Keratinocyte (primary cell): Measurements from ENCODE around the gene COMMD7. TPM values are rescaled to one million over a fixed set of nuclear protein-coding genes. Genes with fewer than 3 reads are reported as not detected.

ENCODE experiments used
- DNase-seq: peaks from one replicate; pipeline ENCODE4 v3.0.0-alpha.2; 2011; ENCODE audit warnings: low read depth, missing footprints, low spot score
- FAIRE-seq: peaks from 2 replicates; lab custom pipeline; 2011; peaks lifted over from hg19 to GRCh38; lab: Jason Lieb, UNC
- H2AFZ ChIP-seq: 2 replicates; pipeline ENCODE4 v1.6.0; 2012; ENCODE audit warnings: low read length, control low read depth, inconsistent platforms; ENCODE audit not compliant: control insufficient read depth
- H3K27ac ChIP-seq: 2 replicates; pipeline ENCODE4 v1.5.1; 2011; ENCODE audit warnings: low read length; ENCODE audit not compliant: control insufficient read depth, insufficient read depth
- H3K27me3 ChIP-seq: 3 replicates; pipeline ENCODE4 v1.6.0; 2011; ENCODE audit warnings: low read length; ENCODE audit not compliant: control insufficient read depth, insufficient read depth; ENCODE audit errors: extremely low read depth
- H3K36me3 ChIP-seq, 2 experiments: 2 replicates in 1 of 2; 3 replicates in 1 of 2; pipeline ENCODE4 v1.5.1; 2011; ENCODE audit warnings: low read length in 2 of 2, mild to moderate bottlenecking in 1 of 2; ENCODE audit not compliant: control insufficient read depth in 2 of 2, insufficient read depth in 2 of 2; ENCODE audit errors: extremely low read depth in 1 of 2
- H3K4me1 ChIP-seq: 3 replicates; pipeline ENCODE4 v1.5.1; 2011; ENCODE audit warnings: low read length; ENCODE audit not compliant: control insufficient read depth, insufficient read depth; ENCODE audit errors: extremely low read depth
- H3K4me2 ChIP-seq: 3 replicates; pipeline ENCODE4 v1.6.0; 2011; ENCODE audit warnings: low read depth, low read length; ENCODE audit not compliant: control insufficient read depth, insufficient read depth; ENCODE audit errors: extremely low read depth
- H3K4me3 ChIP-seq, 3 experiments: fragments of 200-600 bp in 1 of 3; sonication (generic) in 1 of 3; 2 replicates in 2 of 3; 3 replicates in 1 of 3; pipeline ENCODE4 v1.5.1; 2011 to 2016; ENCODE audit warnings: low read length in 3 of 3, mild to moderate bottlenecking in 3 of 3, control low read depth in 2 of 3, inconsistent platforms in 1 of 3, low read depth in 1 of 3, mixed read lengths in 1 of 3, mixed run types in 1 of 3, moderate library complexity in 1 of 3; ENCODE audit not compliant: control insufficient read depth in 2 of 3, insufficient read depth in 2 of 3; ENCODE audit errors: extremely low read depth in 1 of 3
- H3K79me2 ChIP-seq: 2 replicates; pipeline ENCODE4 v1.6.0; 2012; ENCODE audit warnings: low read length; ENCODE audit not compliant: control insufficient read depth, insufficient read depth
- H3K9ac ChIP-seq: 3 replicates; pipeline ENCODE4 v1.6.0; 2011; ENCODE audit warnings: low read length; ENCODE audit not compliant: control insufficient read depth, insufficient read depth; ENCODE audit errors: extremely low read depth
- H3K9me1 ChIP-seq: 3 replicates; pipeline ENCODE4 v1.6.0; 2011; ENCODE audit warnings: low read length; ENCODE audit not compliant: control insufficient read depth, insufficient read depth; ENCODE audit errors: extremely low read depth
- H3K9me3 ChIP-seq: 2 replicates; pipeline ENCODE4 v1.5.1; 2012; ENCODE audit warnings: low read depth, low read length; ENCODE audit not compliant: control insufficient read depth
- H4K20me1 ChIP-seq: 3 replicates; pipeline ENCODE4 v1.6.0; 2011; ENCODE audit warnings: low read length; ENCODE audit not compliant: control insufficient read depth, insufficient read depth; ENCODE audit errors: extremely low read depth
- EZH2 ChIP-seq: IDR thresholded peaks from one replicate; pipeline ENCODE4 v1.6.1; 2012; ENCODE audit warnings: inconsistent platforms, mild to moderate bottlenecking, low read length, moderate library complexity
- dilution Hi-C: fragments of 300-500 bp; cut with MboI; formaldehyde crosslinking; loops from one replicate; pipeline ENCODE4 v1.7.0; 2020; ENCODE audit warnings: low sequenced_read_pairs; ENCODE audit not compliant: extremely low pct_ligation_motif_present
- polyA plus RNA-seq, 5 experiments: library from polyadenylated mRNA; depleted of rRNA in 3 of 5; stranded (reverse) in 3 of 5; stranded (forward) in 1 of 5; unstranded in 1 of 5; fragments of >200 nt; gene quantifications; 1 replicate in 1 of 5; 2 replicates in 3 of 5; 3 replicates in 1 of 5; pipeline versions ENCODE4 v1.2.1 to v1.2.3, GENCODE V29; 2011 to 2012; ENCODE audit warnings: missing spikeins in 2 of 5, low read depth in 1 of 5, low replicate concordance in 1 of 5
- TF ChIP-seq, protein P1 (sequence below), 3 experiments: IDR thresholded peaks in 1 of 3; conservative IDR thresholded peaks in 1 of 3; optimal IDR thresholded peaks in 1 of 3; 2 replicates in 2 of 3; 3 replicates in 1 of 3; pipeline versions ENCODE3 to v1.5.1; 2011; ENCODE audit warnings: low read length in 3 of 3, mild to moderate bottlenecking in 3 of 3, moderate library complexity in 2 of 3, control low read depth in 1 of 3, inconsistent platforms in 1 of 3; ENCODE audit not compliant: insufficient read depth in 2 of 3; ENCODE audit errors: extremely low read depth in 1 of 3

COMMD7 gene
- polyA plus RNA-seq, 1 donor (not counting 4 experiments of a cell fraction or from before 2014, with no cell fraction given), result 39.9 TPM

DNA sequence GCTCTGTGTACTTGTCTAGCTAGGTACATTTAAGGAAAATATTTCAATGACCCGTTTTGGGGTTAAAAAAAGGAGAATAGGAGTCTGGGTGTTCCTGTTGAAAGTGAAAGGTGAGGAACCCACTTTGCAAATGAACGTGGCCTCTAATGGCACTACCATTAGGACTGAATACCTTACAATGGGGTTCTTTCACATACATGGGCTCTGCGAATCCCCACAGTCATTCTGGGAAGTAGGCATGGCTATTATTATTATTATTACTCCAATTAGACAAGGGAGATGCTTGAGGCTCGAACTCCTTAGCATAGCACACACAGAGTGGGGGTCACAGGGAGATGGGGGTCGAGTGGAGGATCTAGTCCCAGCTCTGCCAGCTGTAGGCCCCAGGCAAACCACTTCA is 12.9 kb upstream of the COMMD7 start:
- no peak for FAIRE-seq
- H3K79me2 ChIP-seq, result no peaks in the 10 kb centered on the region
- no peak overlapping the region for H3K4me2 ChIP-seq
- dilution Hi-C loops, result no loop called here
- H3K4me3 ChIP-seq, result no peak overlapping the region
- no peaks in the 10 kb centered on the region for H4K20me1 ChIP-seq
- no peaks in the 10 kb centered on the region for H3K36me3 ChIP-seq
- no peaks in the 10 kb centered on the region for H3K27me3 ChIP-seq
- H3K4me1 ChIP-seq, result peaks cover 19% of the 10 kb centered on the region
- no peaks in the 10 kb centered on the region for H3K9me3 ChIP-seq
- H2AFZ ChIP-seq, result no peak overlapping the region
- no peak overlapping the region for H3K9ac ChIP-seq
- TF ChIP-seq, protein P1, sequence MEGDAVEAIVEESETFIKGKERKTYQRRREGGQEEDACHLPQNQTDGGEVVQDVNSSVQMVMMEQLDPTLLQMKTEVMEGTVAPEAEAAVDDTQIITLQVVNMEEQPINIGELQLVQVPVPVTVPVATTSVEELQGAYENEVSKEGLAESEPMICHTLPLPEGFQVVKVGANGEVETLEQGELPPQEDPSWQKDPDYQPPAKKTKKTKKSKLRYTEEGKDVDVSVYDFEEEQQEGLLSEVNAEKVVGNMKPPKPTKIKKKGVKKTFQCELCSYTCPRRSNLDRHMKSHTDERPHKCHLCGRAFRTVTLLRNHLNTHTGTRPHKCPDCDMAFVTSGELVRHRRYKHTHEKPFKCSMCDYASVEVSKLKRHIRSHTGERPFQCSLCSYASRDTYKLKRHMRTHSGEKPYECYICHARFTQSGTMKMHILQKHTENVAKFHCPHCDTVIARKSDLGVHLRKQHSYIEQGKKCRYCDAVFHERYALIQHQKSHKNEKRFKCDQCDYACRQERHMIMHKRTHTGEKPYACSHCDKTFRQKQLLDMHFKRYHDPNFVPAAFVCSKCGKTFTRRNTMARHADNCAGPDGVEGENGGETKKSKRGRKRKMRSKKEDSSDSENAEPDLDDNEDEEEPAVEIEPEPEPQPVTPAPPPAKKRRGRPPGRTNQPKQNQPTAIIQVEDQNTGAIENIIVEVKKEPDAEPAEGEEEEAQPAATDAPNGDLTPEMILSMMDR (optimal IDR thresholded peaks at IDR 0.05 in 1 of 3, IDR thresholded peaks at IDR 0.05 in 1 of 3, conservative IDR thresholded peaks at IDR 0.05 in 1 of 3; ENCODE audit: extremely low read depth in 1 of 3, insufficient read depth in 2 of 3, low read length in 3 of 3), result no peak
- no peak for TF ChIP-seq EZH2
- H3K27ac ChIP-seq, result no peak overlapping the region
- no peak for DNase-seq
- no peaks in the 10 kb centered on the region for H3K9me1 ChIP-seq

DNA sequence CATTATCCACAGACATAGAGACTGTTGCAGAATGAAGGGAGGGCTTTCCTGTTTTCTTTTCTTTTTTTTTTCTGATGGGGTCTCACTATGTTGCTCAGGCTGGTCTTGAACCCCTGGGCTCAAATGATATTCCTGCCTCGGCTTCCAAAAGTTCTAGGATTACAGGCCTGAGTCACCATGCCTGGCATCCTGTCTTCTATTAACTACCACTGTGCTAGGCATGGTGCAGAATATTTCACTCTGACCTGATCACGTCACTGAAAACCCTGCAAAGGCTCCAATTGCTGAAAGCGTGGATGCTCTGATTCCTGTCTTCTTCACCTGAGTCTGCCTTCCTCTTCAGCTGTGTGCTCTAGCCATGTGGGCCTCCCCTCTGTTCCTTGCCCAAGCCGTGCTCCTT is 10.5 kb upstream of the COMMD7 start:
- no peak for DNase-seq
- no peak overlapping the region for H3K9ac ChIP-seq
- no peaks in the 10 kb centered on the region for H3K9me3 ChIP-seq
- FAIRE-seq, result no peak
- no peaks in the 10 kb centered on the region for H3K9me1 ChIP-seq
- H4K20me1 ChIP-seq, result no peaks in the 10 kb centered on the region
- no peak overlapping the region for H3K4me3 ChIP-seq
- no peak overlapping the region for H3K4me2 ChIP-seq
- TF ChIP-seq EZH2, result no peak
- TF ChIP-seq, protein P1 (optimal IDR thresholded peaks at IDR 0.05 in 1 of 3, IDR thresholded peaks at IDR 0.05 in 1 of 3, conservative IDR thresholded peaks at IDR 0.05 in 1 of 3; ENCODE audit: extremely low read depth in 1 of 3, insufficient read depth in 2 of 3, low read length in 3 of 3), result no peak
- no peak overlapping the region for H3K27ac ChIP-seq
- H3K79me2 ChIP-seq, result no peaks in the 10 kb centered on the region
- no peaks in the 10 kb centered on the region for H3K27me3 ChIP-seq
- H3K4me1 ChIP-seq, result peaks cover 19% of the 10 kb centered on the region
- no peak overlapping the region for H2AFZ ChIP-seq
- dilution Hi-C loops, result no loop called here
- H3K36me3 ChIP-seq, result no peaks in the 10 kb centered on the region
